HepG2 (cell line): Measurements from ENCODE around the gene CYB5D1. TPM values are rescaled to one million over a fixed set of nuclear protein-coding genes. Genes with fewer than 3 reads are reported as not detected.

ENCODE experiments used
- AGO1 ChIP-seq: fragments of 200-400 bp; formaldehyde crosslinking; IDR thresholded peaks from 2 replicates; pipeline ENCODE4 v1.6.1; 2017; ENCODE audit warnings: mild to moderate bottlenecking, low read depth, low read length, moderate library complexity; ENCODE audit not compliant: poor library complexity, severe bottlenecking
- ATF7-NPFF ChIP-seq: sonication (generic); formaldehyde crosslinking; IDR thresholded peaks from 2 replicates; pipeline ENCODE4 v1.8.1; 2023; ENCODE audit warnings: mild to moderate bottlenecking, low read depth, missing genetic modification reagents, moderate library complexity
- CBX5 ChIP-seq: sonication (generic); formaldehyde crosslinking; IDR thresholded peaks from 2 replicates; pipeline ENCODE4 v1.4.0; 2020; ENCODE audit warnings: missing genetic modification reagents, borderline replicate concordance
- ERF ChIP-seq: IDR thresholded peaks from 2 replicates; pipeline ENCODE4 v1.6.1; 2018; ENCODE audit warnings: missing biosample characterization, missing genetic modification reagents
- FIP1L1 ChIP-seq: fragments of 200-400 bp; formaldehyde crosslinking; IDR thresholded peaks from 2 replicates; pipeline ENCODE4 v1.6.1; 2018; ENCODE audit warnings: low read depth, mild to moderate bottlenecking, low read length, moderate library complexity, borderline replicate concordance; ENCODE audit not compliant: insufficient read depth
- GABPB1 ChIP-seq: IDR thresholded peaks from 2 replicates; pipeline ENCODE4 v1.6.1; 2016; ENCODE audit warnings: mild to moderate bottlenecking, missing genetic modification reagents, moderate library complexity, missing compliant biosample characterization
- HNRNPL ChIP-seq: fragments of 200-400 bp; formaldehyde crosslinking; IDR thresholded peaks from 2 replicates; pipeline ENCODE4 v1.6.1; 2017; ENCODE audit warnings: mild to moderate bottlenecking, low read depth, low read length
- KLF13 ChIP-seq: sonication (generic); formaldehyde crosslinking; IDR thresholded peaks from 2 replicates; pipeline ENCODE4 v1.4.0; 2020; ENCODE audit warnings: mild to moderate bottlenecking, missing genetic modification reagents
- RCOR2 ChIP-seq: IDR thresholded peaks from 2 replicates; pipeline ENCODE4 v1.6.1; 2016; ENCODE audit warnings: missing biosample characterization, missing genetic modification reagents
- RFX1 ChIP-seq: fragments of 450-650 bp; IDR thresholded peaks from 2 replicates; pipeline ENCODE4 v1.6.1; 2017
- SIN3B ChIP-seq: fragments of 150-350 bp; IDR thresholded peaks from 2 replicates; pipeline ENCODE4 v1.6.1; 2014; ENCODE audit warnings: low read length
- SP4 ChIP-seq: sonication (generic); formaldehyde crosslinking; IDR thresholded peaks from 2 replicates; pipeline ENCODE4 v1.8.1; 2023; ENCODE audit warnings: mild to moderate bottlenecking, missing genetic modification reagents
- TEAD2 ChIP-seq: sonication (generic); formaldehyde crosslinking; IDR thresholded peaks from 2 replicates; pipeline ENCODE4 v1.9.0; 2021; ENCODE audit warnings: missing genetic modification reagents
- ZBTB8A ChIP-seq: sonication (generic); formaldehyde crosslinking; IDR thresholded peaks from 2 replicates; pipeline ENCODE4 v1.4.0; 2020; ENCODE audit warnings: mild to moderate bottlenecking, low read depth, missing genetic modification reagents, borderline replicate concordance
- ZNF260 ChIP-seq: sonication (generic); formaldehyde crosslinking; IDR thresholded peaks from 2 replicates; pipeline ENCODE4 v1.4.0; 2020; ENCODE audit warnings: missing genetic modification reagents, low read depth, mild to moderate bottlenecking, borderline replicate concordance
- ZNF660 ChIP-seq: sonication (generic); formaldehyde crosslinking; IDR thresholded peaks from 2 replicates; pipeline ENCODE4 v1.5.1; 2020; ENCODE audit warnings: mild to moderate bottlenecking, low read depth, missing genetic modification reagents, borderline replicate concordance
- ZNF724P ChIP-seq: sonication (generic); formaldehyde crosslinking; IDR thresholded peaks from 2 replicates; pipeline ENCODE4 v1.8.0; 2022; ENCODE audit warnings: missing genetic modification reagents, borderline replicate concordance
- ZNF780A ChIP-seq: sonication (generic); formaldehyde crosslinking; IDR thresholded peaks from 2 replicates; pipeline ENCODE4 v1.8.0; 2022; ENCODE audit warnings: mild to moderate bottlenecking, missing genetic modification reagents, moderate library complexity
- ZNF891 ChIP-seq: sonication (generic); formaldehyde crosslinking; IDR thresholded peaks from 2 replicates; pipeline ENCODE4 v1.5.0; 2020; ENCODE audit warnings: mild to moderate bottlenecking, missing genetic modification reagents
- polyA plus RNA-seq, 8 experiments: library from polyadenylated mRNA; depleted of rRNA in 3 of 8; stranded (reverse) in 7 of 8; unstranded in 1 of 8; fragments of >200 nt; fragmentation: Illumina TruSeq in 4 of 8; extraction: Trizol in 4 of 8; gene quantifications; 2 replicates each; pipeline versions ENCODE4 v1.2.1 to v1.2.3, GENCODE V29; 2011 to 2016; ENCODE audit warnings: low read depth in 4 of 8, missing spikeins in 1 of 8, mixed read lengths in 1 of 8; ENCODE audit not compliant: insufficient read depth in 1 of 8
- total RNA-seq, 5 experiments: library from RNA; depleted of rRNA; stranded (reverse); fragments of >200 nt; fragmentation: Illumina TruSeq; extraction: Trizol; gene quantifications; 2 replicates each; pipeline ENCODE4 v1.2.3, GENCODE V29; 2016; ENCODE audit warnings: low read depth in 1 of 5
- TF ChIP-seq, protein P1 (sequence below): sonication (generic); formaldehyde crosslinking; IDR thresholded peaks from 2 replicates; pipeline ENCODE4 v1.4.0; 2020; ENCODE audit warnings: mild to moderate bottlenecking, missing genetic modification reagents, borderline replicate concordance
- TF ChIP-seq, protein P2 (sequence below): sonication (generic); formaldehyde crosslinking; IDR thresholded peaks from 2 replicates; pipeline ENCODE4 v1.8.0; 2022; ENCODE audit warnings: mild to moderate bottlenecking, missing genetic modification reagents, borderline replicate concordance
- TF ChIP-seq, protein P3 (sequence below): sonication (generic); formaldehyde crosslinking; IDR thresholded peaks from 2 replicates; pipeline ENCODE4 v1.5.0; 2020; ENCODE audit warnings: mild to moderate bottlenecking, missing genetic modification reagents, moderate library complexity

The CYB5D1 gene
- total and polyA plus RNA-seq, 2 of the 13 experiments (the other 11 are each of a cell fraction or from before 2014, with no cell fraction given) = 8.9 to 17.0 TPM

DNA sequence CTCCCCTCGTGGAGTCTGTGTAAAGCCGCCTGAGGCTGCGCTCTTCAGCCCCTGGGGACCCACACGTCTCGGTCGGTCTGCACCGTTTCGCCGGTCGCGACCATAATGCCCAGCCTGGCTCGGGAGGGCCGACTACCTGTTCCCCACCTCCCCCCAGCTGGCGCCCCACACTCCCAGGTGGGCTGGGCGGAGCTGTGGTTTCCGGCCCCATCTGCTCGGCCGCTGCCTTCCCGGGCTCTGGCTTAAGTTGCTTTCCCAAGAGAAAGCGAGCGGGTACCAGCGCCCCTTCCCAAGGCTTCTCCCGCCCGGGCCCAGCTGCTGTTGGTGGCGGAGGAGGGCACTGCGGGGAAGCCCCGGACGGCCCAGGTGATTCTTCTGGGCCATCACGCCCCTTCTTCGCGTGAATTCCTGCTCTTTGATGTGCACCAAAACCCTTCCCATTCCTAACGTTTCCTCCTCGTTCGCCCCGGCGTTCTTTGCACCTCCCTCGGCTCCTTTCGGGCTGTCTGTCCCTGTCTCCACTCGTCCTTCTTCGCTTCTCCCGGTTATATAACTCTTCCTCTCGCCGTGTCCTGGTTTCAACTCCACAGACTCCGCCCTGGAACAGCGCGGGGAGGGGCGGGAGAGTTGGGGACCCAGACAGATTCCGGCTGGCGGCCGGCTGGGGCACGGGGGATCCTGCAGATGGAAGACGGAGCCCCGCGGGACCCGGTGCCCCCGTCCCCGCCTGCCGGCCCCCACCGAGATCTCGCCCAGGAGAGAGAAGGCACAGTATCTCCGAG lies 21.8 kb upstream of the CYB5D1 start (continued):
- TF ChIP-seq, protein P1, sequence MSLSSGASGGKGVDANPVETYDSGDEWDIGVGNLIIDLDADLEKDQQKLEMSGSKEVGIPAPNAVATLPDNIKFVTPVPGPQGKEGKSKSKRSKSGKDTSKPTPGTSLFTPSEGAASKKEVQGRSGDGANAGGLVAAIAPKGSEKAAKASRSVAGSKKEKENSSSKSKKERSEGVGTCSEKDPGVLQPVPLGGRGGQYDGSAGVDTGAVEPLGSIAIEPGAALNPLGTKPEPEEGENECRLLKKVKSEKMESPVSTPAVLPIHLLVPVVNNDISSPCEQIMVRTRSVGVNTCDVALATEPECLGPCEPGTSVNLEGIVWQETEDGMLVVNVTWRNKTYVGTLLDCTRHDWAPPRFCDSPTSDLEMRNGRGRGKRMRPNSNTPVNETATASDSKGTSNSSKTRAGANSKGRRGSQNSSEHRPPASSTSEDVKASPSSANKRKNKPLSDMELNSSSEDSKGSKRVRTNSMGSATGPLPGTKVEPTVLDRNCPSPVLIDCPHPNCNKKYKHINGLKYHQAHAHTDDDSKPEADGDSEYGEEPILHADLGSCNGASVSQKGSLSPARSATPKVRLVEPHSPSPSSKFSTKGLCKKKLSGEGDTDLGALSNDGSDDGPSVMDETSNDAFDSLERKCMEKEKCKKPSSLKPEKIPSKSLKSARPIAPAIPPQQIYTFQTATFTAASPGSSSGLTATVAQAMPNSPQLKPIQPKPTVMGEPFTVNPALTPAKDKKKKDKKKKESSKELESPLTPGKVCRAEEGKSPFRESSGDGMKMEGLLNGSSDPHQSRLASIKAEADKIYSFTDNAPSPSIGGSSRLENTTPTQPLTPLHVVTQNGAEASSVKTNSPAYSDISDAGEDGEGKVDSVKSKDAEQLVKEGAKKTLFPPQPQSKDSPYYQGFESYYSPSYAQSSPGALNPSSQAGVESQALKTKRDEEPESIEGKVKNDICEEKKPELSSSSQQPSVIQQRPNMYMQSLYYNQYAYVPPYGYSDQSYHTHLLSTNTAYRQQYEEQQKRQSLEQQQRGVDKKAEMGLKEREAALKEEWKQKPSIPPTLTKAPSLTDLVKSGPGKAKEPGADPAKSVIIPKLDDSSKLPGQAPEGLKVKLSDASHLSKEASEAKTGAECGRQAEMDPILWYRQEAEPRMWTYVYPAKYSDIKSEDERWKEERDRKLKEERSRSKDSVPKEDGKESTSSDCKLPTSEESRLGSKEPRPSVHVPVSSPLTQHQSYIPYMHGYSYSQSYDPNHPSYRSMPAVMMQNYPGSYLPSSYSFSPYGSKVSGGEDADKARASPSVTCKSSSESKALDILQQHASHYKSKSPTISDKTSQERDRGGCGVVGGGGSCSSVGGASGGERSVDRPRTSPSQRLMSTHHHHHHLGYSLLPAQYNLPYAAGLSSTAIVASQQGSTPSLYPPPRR (CRISPR knock-in tag) = no peak
- no peak for TF ChIP-seq RFX1
- TF ChIP-seq ZBTB8A (CRISPR knock-in tag) = no peak
- TF ChIP-seq ATF7-NPFF (CRISPR knock-in tag) = no peak
- TF ChIP-seq ZNF724P (CRISPR knock-in tag) = no peak
- TF ChIP-seq ZNF891 = no peak
- no peak for TF ChIP-seq RCOR2 (CRISPR knock-in tag)
- peak; percentile 0; the same call in 1 of the 2 replicates for TF ChIP-seq GABPB1 (CRISPR knock-in tag)
- no peak for TF ChIP-seq HNRNPL
- TF ChIP-seq ERF = no peak
- TF ChIP-seq CBX5 = no peak
- no peak for TF ChIP-seq TEAD2 (CRISPR knock-in tag)
- 0 out of 2 replicates have a peak, but pooled peaks have one; percentile 3 for TF ChIP-seq SIN3B
- TF ChIP-seq, protein P2, sequence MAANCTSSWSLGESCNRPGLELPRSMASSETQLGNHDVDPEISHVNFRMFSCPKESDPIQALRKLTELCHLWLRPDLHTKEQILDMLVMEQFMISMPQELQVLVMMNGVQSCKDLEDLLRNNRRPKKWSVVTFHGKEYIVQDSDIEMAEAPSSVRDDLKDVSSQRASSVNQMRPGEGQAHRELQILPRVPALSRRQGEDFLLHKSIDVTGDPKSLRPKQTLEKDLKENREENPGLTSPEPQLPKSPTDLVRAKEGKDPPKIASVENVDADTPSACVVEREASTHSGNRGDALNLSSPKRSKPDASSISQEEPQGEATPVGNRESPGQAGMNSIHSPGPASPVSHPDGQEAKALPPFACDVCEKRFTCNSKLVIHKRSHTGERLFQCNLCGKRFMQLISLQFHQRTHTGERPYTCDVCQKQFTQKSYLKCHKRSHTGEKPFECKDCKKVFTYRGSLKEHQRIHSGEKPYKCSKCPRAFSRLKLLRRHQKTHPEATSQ = 0 out of 2 replicates have a peak, but pooled peaks have one; percentile 26
- no peak for TF ChIP-seq SP4 (CRISPR knock-in tag)
- no peak for TF ChIP-seq KLF13 (CRISPR knock-in tag)
- TF ChIP-seq ZNF260 = no peak
- no peak for TF ChIP-seq FIP1L1
- TF ChIP-seq, protein P3, sequence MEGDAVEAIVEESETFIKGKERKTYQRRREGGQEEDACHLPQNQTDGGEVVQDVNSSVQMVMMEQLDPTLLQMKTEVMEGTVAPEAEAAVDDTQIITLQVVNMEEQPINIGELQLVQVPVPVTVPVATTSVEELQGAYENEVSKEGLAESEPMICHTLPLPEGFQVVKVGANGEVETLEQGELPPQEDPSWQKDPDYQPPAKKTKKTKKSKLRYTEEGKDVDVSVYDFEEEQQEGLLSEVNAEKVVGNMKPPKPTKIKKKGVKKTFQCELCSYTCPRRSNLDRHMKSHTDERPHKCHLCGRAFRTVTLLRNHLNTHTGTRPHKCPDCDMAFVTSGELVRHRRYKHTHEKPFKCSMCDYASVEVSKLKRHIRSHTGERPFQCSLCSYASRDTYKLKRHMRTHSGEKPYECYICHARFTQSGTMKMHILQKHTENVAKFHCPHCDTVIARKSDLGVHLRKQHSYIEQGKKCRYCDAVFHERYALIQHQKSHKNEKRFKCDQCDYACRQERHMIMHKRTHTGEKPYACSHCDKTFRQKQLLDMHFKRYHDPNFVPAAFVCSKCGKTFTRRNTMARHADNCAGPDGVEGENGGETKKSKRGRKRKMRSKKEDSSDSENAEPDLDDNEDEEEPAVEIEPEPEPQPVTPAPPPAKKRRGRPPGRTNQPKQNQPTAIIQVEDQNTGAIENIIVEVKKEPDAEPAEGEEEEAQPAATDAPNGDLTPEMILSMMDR = no peak
- TF ChIP-seq ZNF660 (CRISPR knock-in tag) = no peak
- no peak for TF ChIP-seq AGO1
- 0 out of 2 replicates have a peak, but pooled peaks have one; percentile 4 for TF ChIP-seq ZNF780A (CRISPR knock-in tag)
